ENCODE results near the gene ABHD13.

Gene ABHD13

DNA sequence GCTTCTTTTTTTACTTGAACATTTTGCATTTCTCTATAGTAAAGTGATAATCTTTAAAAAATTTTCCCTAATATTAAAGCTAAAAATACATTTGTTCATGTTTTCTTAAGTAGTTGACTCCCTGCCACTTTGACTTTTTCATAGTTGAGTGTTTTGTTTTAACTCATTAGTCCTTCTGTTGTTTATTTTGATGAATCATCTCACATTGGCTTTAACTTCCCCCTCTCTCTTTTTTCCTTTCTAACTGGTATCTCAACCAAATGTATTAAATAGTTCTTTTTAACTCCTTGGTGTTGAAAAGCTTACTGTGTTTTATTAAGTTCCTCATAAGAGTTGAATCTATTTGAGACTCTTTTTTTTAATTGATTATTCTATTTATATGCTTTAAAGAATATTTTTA is 54.1 kb downstream of the ABHD13 start:
- Histone ChIP-seq H3K36me3 (ENCODE audit: control insufficient read depth, insufficient read depth, low read length) (no peaks in the 10 kb centered on the region), H3K4me1 (ENCODE audit: control insufficient read depth, insufficient read depth, low read length) (peaks cover 7% of the 10 kb centered on the region), H3K27me3 (ENCODE audit: control insufficient read depth, insufficient read depth, low read length) (no peaks in the 10 kb centered on the region), H3K9me3 (ENCODE audit: control insufficient read depth, low read length) (no peaks in the 10 kb centered on the region), H3K4me3 (ENCODE audit: low read length) (no peak overlapping the region), H3K9ac (ENCODE audit: low read length) (no peak overlapping the region)

DNA sequence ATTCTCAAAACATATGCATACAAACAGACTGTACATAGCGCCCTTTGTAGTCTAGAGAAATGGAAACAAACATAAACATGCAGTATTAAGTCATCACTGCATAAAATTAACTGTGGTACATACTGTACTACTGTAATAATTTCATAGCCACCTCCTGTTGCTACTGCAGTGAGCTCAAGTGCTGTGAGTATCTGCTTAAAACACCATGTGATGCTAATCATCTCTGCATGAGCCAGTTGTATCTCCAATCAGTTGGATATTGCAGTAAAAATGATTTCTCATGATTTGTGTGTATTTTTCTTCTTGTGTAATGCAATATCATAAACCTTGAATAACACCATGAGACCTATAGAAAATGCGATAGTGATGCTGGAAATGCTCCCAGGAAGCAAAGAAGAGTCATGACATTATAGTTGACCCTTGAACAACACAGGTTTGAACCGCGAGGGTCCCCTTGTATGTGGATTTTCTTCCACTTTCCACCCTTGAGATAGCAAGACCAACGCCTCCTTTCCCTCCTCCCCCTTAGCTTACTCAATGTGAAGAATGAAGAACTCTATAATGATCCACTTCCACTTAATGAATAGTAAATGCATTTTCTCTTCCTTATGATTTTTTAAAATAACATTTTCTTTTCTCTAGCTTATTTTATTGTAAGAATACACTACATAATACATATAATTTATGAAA is 55.4 kb downstream of the ABHD13 start:
- H3K27me3 ChIP-seq (ENCODE audit: control insufficient read depth, insufficient read depth, low read length): no peaks in the 10 kb centered on the region
- no peak overlapping the region for H3K4me3 ChIP-seq (ENCODE audit: low read length)
- peaks cover 7% of the 10 kb centered on the region for H3K4me1 ChIP-seq (ENCODE audit: control insufficient read depth, insufficient read depth, low read length)
- H3K36me3 ChIP-seq (ENCODE audit: control insufficient read depth, insufficient read depth, low read length): no peaks in the 10 kb centered on the region
- no peak overlapping the region for H3K9ac ChIP-seq (ENCODE audit: low read length)
- H3K9me3 ChIP-seq (ENCODE audit: control insufficient read depth, low read length): no peaks in the 10 kb centered on the region

GRCh38 chr13:108274718-108275117 is 56.5 kb downstream of the ABHD13 start:
- Histone ChIP-seq H3K27me3 (ENCODE audit: control insufficient read depth, insufficient read depth, low read length) (no peaks in the 10 kb centered on the region), H3K4me3 (ENCODE audit: low read length) (no peak overlapping the region), H3K4me1 (ENCODE audit: control insufficient read depth, insufficient read depth, low read length) (peaks cover 7% of the 10 kb centered on the region), H3K9me3 (ENCODE audit: control insufficient read depth, low read length) (no peaks in the 10 kb centered on the region), H3K9ac (ENCODE audit: low read length) (no peak overlapping the region), H3K36me3 (ENCODE audit: control insufficient read depth, insufficient read depth, low read length) (no peaks in the 10 kb centered on the region)

DNA sequence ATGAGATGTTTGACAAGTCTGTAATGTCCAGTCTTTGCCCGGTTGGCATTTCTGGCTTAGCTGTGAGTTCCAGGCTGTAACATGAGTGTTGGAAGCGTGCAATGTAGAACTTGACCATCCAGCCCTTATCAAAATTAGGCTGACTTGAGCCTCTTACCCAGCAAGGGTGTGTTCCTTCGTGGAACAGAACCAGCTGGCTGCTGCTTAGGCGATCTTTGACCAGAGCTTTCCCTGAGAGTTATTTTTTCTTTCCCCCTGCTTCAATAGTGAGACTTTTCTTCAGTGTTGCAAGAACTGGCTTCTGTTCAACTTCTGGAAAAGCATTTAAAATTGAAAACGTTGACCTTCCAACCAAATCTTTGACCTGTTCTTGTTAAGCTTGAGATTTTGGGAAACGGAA is 57.9 kb downstream of the ABHD13 start:
- no peak overlapping the region for H3K4me3 ChIP-seq (ENCODE audit: low read length)
- peaks cover 7% of the 10 kb centered on the region for H3K4me1 ChIP-seq (ENCODE audit: control insufficient read depth, insufficient read depth, low read length)
- H3K9me3 ChIP-seq (ENCODE audit: control insufficient read depth, low read length): no peaks in the 10 kb centered on the region
- H3K27me3 ChIP-seq (ENCODE audit: control insufficient read depth, insufficient read depth, low read length): no peaks in the 10 kb centered on the region
- H3K9ac ChIP-seq (ENCODE audit: low read length): no peak overlapping the region
- H3K36me3 ChIP-seq (ENCODE audit: control insufficient read depth, insufficient read depth, low read length): no peaks in the 10 kb centered on the region

- no peaks in the 10 kb centered on the region for H3K36me3 ChIP-seq (ENCODE audit: control insufficient read depth, insufficient read depth, low read length)
- H3K9me3 ChIP-seq (ENCODE audit: control insufficient read depth, low read length): no peaks in the 10 kb centered on the region
- no peaks in the 10 kb centered on the region for H3K27me3 ChIP-seq (ENCODE audit: control insufficient read depth, insufficient read depth, low read length)
- no peak overlapping the region for H3K9ac ChIP-seq (ENCODE audit: low read length)
- H3K4me1 ChIP-seq (ENCODE audit: control insufficient read depth, insufficient read depth, low read length): peaks cover 7% of the 10 kb centered on the region
- no peak overlapping the region for H3K4me3 ChIP-seq (ENCODE audit: low read length)
Measured at GRCh38 chr13:108278466-108278865, 60.3 kb downstream of the ABHD13 start.

- Histone ChIP-seq H3K4me1 (ENCODE audit: control insufficient read depth, insufficient read depth, low read length) (no peaks in the 10 kb centered on the region), H3K9ac (ENCODE audit: low read length) (no peak overlapping the region), H3K27me3 (ENCODE audit: control insufficient read depth, insufficient read depth, low read length) (no peaks in the 10 kb centered on the region), H3K4me3 (ENCODE audit: low read length) (no peak overlapping the region), H3K9me3 (ENCODE audit: control insufficient read depth, low read length) (no peaks in the 10 kb centered on the region), H3K36me3 (ENCODE audit: control insufficient read depth, insufficient read depth, low read length) (no peaks in the 10 kb centered on the region)
Measured at GRCh38 chr13:108281901-108282300, 63.7 kb downstream of the ABHD13 start.

DNA sequence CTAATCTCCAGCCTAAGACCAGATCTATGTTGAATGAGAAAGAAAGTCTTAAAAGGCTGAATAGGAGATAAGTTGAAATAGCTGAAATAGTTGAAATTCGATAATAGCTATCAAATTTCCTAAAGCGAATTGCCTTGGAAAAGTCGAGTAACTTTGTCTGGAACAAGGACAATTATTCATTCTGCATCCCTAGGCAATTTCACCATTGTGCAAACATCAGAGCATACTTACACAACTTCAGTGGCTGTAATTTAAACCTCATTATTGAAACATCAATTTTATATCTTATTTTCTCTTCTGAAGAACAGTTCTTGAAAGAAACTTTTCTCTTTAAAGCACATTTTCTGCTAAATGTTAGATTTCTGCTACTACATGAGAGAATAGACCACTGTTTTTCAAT is 64.9 kb downstream of the ABHD13 start:
- Histone ChIP-seq H3K9ac (ENCODE audit: low read length) (no peak overlapping the region), H3K4me1 (ENCODE audit: control insufficient read depth, insufficient read depth, low read length) (no peaks in the 10 kb centered on the region)

More for the DNA sequence above, 64.9 kb downstream of the ABHD13 start:
- H3K27me3 ChIP-seq (ENCODE audit: control insufficient read depth, insufficient read depth, low read length): no peaks in the 10 kb centered on the region
- no peaks in the 10 kb centered on the region for H3K36me3 ChIP-seq (ENCODE audit: control insufficient read depth, insufficient read depth, low read length)
- no peak overlapping the region for H3K4me3 ChIP-seq (ENCODE audit: low read length)
- no peaks in the 10 kb centered on the region for H3K9me3 ChIP-seq (ENCODE audit: control insufficient read depth, low read length)

Data from mucosa of stomach (tissue), 1 donor.